GM12878 (cell line): ENCODE measurements around the gene LIPT1. TPM values are rescaled to one million over a fixed set of nuclear protein-coding genes. Genes with fewer than 3 reads are reported as not detected.

Experiments used
- ATAC-seq: fragments of 200-7000 bp; cut with Tn5 transposase; 3 replicates; pipeline ENCODE4 v1.9.1; 2020; ENCODE audit warnings: mild to moderate bottlenecking, moderate library complexity
- BruUV-seq: library from RNA; stranded (reverse); fragments of 400-500 nt; replicated peaks from 2 replicates; lab custom pipeline; 2021; lab: Mats Ljungman, UMichigan
- CTCF ChIA-PET: fragments of 300-600 bp; sonication (Branson Sonifier 250); formaldehyde crosslinking; extraction: SDS; loops from one replicate; lab custom pipeline; 2021; ENCODE audit warnings: inconsistent platforms; lab: Yijun Ruan, JAX
- POLR2A ChIA-PET: fragments of 350-600 bp; formaldehyde crosslinking; extraction: SDS; loops from one replicate; lab custom pipeline; 2021; ENCODE audit warnings: inconsistent platforms; lab: Charles Lee
- RAD21 ChIA-PET: fragments of 300-600 bp; sonication (Branson Sonifier 250); formaldehyde crosslinking; loops from one replicate; lab custom pipeline; 2023; ENCODE audit warnings: antibody characterized with exemption; ENCODE audit not compliant: unreplicated experiment; lab: Charles Lee
- SMC1A ChIA-PET: fragments of 300-600 bp; sonication (Branson Sonifier 250); formaldehyde crosslinking; loops from one replicate; lab custom pipeline; 2023; ENCODE audit not compliant: unreplicated experiment, uncharacterized antibody; lab: Charles Lee
- DNase-seq: peaks from one replicate; pipeline ENCODE4 v3.0.0-alpha.2; 2011; ENCODE audit warnings: low read depth, low spot score
- FAIRE-seq: peaks from 3 replicates; lab custom pipeline; 2011; peaks lifted over from hg19 to GRCh38; lab: Jason Lieb, UNC
- H2AFZ ChIP-seq: 2 replicates; pipeline ENCODE4 v1.6.0; 2011; ENCODE audit warnings: low read depth, low read length, control low read depth; ENCODE audit not compliant: control insufficient read depth
- H3K27ac ChIP-seq: 2 replicates; pipeline ENCODE4 v1.5.1; 2011; ENCODE audit warnings: control low read depth; ENCODE audit not compliant: control insufficient read depth, insufficient read depth
- H3K27me3 ChIP-seq, 2 experiments: replicated peaks in 1 of 2; 2 replicates each; pipeline versions ENCODE4 v1.6.0 to v1.6.1; 2011; ENCODE audit warnings: low read length in 1 of 2; ENCODE audit not compliant: control insufficient read depth in 2 of 2, insufficient read depth in 2 of 2
- H3K36me3 ChIP-seq, 2 experiments: 2 replicates each; pipeline ENCODE4 v1.5.1; 2011; ENCODE audit warnings: low read length in 1 of 2; ENCODE audit not compliant: control insufficient read depth in 2 of 2, insufficient read depth in 2 of 2
- H3K4me1 ChIP-seq: 2 replicates; pipeline ENCODE4 v1.6.1; 2011; ENCODE audit warnings: mild to moderate bottlenecking, low read length, moderate library complexity, mixed read lengths; ENCODE audit not compliant: control insufficient read depth, insufficient read depth
- H3K4me2 ChIP-seq: 2 replicates; pipeline ENCODE4 v1.6.0; 2011; ENCODE audit warnings: control low read depth; ENCODE audit not compliant: control insufficient read depth, insufficient read depth
- H3K4me3 ChIP-seq: fragments of 200-600 bp; sonication (generic); 2 replicates; pipeline ENCODE4 v1.5.1; 2016
- H3K79me2 ChIP-seq: 2 replicates; pipeline ENCODE4 v1.6.0; 2011; ENCODE audit warnings: low read length; ENCODE audit not compliant: control insufficient read depth, insufficient read depth
- H3K9ac ChIP-seq: 2 replicates; pipeline ENCODE4 v1.8.0; 2011; ENCODE audit warnings: low read length, control low read depth, mixed read lengths; ENCODE audit not compliant: control insufficient read depth, insufficient read depth
- H3K9me3 ChIP-seq: replicated peaks from 3 replicates; pipeline ENCODE4 v1.5.1; 2011; ENCODE audit warnings: mild to moderate bottlenecking, low read length; ENCODE audit not compliant: control insufficient read depth, insufficient read depth
- H4K20me1 ChIP-seq: 2 replicates; pipeline ENCODE4 v1.6.0; 2011; ENCODE audit not compliant: control insufficient read depth, insufficient read depth
- BHLHE40 ChIP-seq, 2 experiments: fragments of 450-650 bp in 1 of 2; IDR thresholded peaks; 2 replicates each; pipeline ENCODE4 v1.6.1; 2011 to 2017; ENCODE audit warnings: low read depth in 2 of 2, borderline replicate concordance in 1 of 2, improper control_type of control experiment in 1 of 2, low read length in 1 of 2, mild to moderate bottlenecking in 1 of 2
- FOXM1 ChIP-seq: IDR thresholded peaks from 2 replicates; pipeline ENCODE4 v1.6.1; 2012; ENCODE audit warnings: low read depth, mild to moderate bottlenecking, inconsistent platforms, low read length, moderate library complexity
- GATAD2B ChIP-seq: fragments of 450-650 bp; conservative IDR thresholded peaks from 2 replicates; pipeline ENCODE4 v1.6.1; 2017; ENCODE audit warnings: low read depth, mild to moderate bottlenecking, moderate library complexity
- IKZF1 ChIP-seq: fragments of 450-650 bp; conservative IDR thresholded peaks from 2 replicates; pipeline ENCODE4 v1.6.1; 2017; ENCODE audit warnings: antibody characterized with exemption, mild to moderate bottlenecking
- IKZF2 ChIP-seq, 2 experiments: fragments of 450-650 bp; IDR thresholded peaks; 2 replicates each; pipeline ENCODE4 v1.6.1; 2017; ENCODE audit warnings: mild to moderate bottlenecking in 2 of 2, moderate library complexity in 2 of 2
- MAX ChIP-seq: IDR thresholded peaks from 2 replicates; pipeline ENCODE4 v1.6.1; 2012; ENCODE audit warnings: low read depth, low read length, improper control_type of control experiment
- MEF2A ChIP-seq: IDR thresholded peaks from 2 replicates; pipeline ENCODE4 v1.6.1; 2011; ENCODE audit warnings: low read depth, mild to moderate bottlenecking, low read length, moderate library complexity; ENCODE audit not compliant: insufficient read depth
- MYB ChIP-seq: fragments of 150-350 bp; IDR thresholded peaks from 2 replicates; pipeline ENCODE4 v1.6.1; 2014; ENCODE audit warnings: mild to moderate bottlenecking, low read depth, low read length, borderline replicate concordance
- NFYA ChIP-seq: IDR thresholded peaks from 2 replicates; pipeline ENCODE4 v1.6.1; 2011; ENCODE audit warnings: low read depth, mild to moderate bottlenecking, low read length, improper control_type of control experiment, borderline replicate concordance
- NR2F1 ChIP-seq: fragments of 450-650 bp; conservative IDR thresholded peaks from 2 replicates; pipeline ENCODE4 v1.6.1; 2017; ENCODE audit warnings: mild to moderate bottlenecking
- POLR2A ChIP-seq: IDR thresholded peaks from 2 replicates; pipeline ENCODE4 v1.6.1; 2011; ENCODE audit warnings: low read depth, mild to moderate bottlenecking, low read length
- POLR2AphosphoS5 ChIP-seq: IDR thresholded peaks from 2 replicates; pipeline ENCODE4 v1.6.1; 2011; ENCODE audit warnings: mild to moderate bottlenecking, low read length, inconsistent platforms
- SMAD5 ChIP-seq: IDR thresholded peaks from 2 replicates; pipeline ENCODE4 v1.6.1; 2016; ENCODE audit warnings: antibody characterized with exemption, low read depth
- YY1 ChIP-seq: IDR thresholded peaks from 2 replicates; pipeline ENCODE4 v1.6.1; 2011; ENCODE audit warnings: low read depth, mild to moderate bottlenecking, low read length
- WGBS: methylation state at CpG from one replicate; pipeline ENCODE4 v1.1.6; 2016; ENCODE audit warnings: low lambda C conversion rate; ENCODE audit not compliant: insufficient replicate concordance, insufficient coverage; ENCODE audit errors: missing lambda C conversion rate; 5-methylcytosine and 5-hydroxymethylcytosine counted together
- in situ Hi-C: fragments of 300-500 bp; cut with MboI; formaldehyde crosslinking; loops from 9 replicates; pipeline ENCODE4 v1.14.3; 2018; ENCODE audit warnings: mixed read lengths
- intact Hi-C: fragments of 100-400 bp; cut with micrococcal nuclease; formaldehyde crosslinking; loops from one replicate; pipeline ENCODE4 v1.14.2; 2022; ENCODE audit not compliant: unreplicated experiment
- polyA plus RNA-seq, 11 experiments: library from polyadenylated mRNA; depleted of rRNA in 4 of 11; unstranded in 6 of 11; stranded (reverse) in 5 of 11; fragments of >200 nt; fragmentation: Nextera tagmentation in 4 of 11; fragmentation: Illumina TruSeq in 1 of 11; extraction: Ambion mirVana in 4 of 11; extraction: Trizol in 1 of 11; gene quantifications; 1 replicate in 1 of 11; 2 replicates in 10 of 11; pipeline versions ENCODE4 v1.2.1 to v1.2.3, GENCODE V29; 2011 to 2016; ENCODE audit warnings: inconsistent platforms in 2 of 11, missing spikeins in 2 of 11, low read depth in 1 of 11
- total RNA-seq, 4 experiments: library from RNA; depleted of rRNA in 3 of 4; stranded (reverse); fragments of >200 nt in 3 of 4; fragmentation: Illumina TruSeq in 1 of 4; extraction: Trizol in 1 of 4; gene quantifications; 2 replicates each; pipeline versions ENCODE4 v1.2.1 to v1.2.3, GENCODE V29; 2013 to 2021
- TF ChIP-seq, protein P1 (sequence below): fragments of 450-650 bp; IDR thresholded peaks from 2 replicates; pipeline ENCODE4 v1.6.1; 2016; ENCODE audit warnings: mild to moderate bottlenecking

LIPT1 gene
- total and polyA plus RNA-seq, 10 of the 15 experiments (the other 5 are each of a cell fraction or from before 2014, with no cell fraction given): 8.0 to 15.5 (median 10.9) TPM

DNA sequence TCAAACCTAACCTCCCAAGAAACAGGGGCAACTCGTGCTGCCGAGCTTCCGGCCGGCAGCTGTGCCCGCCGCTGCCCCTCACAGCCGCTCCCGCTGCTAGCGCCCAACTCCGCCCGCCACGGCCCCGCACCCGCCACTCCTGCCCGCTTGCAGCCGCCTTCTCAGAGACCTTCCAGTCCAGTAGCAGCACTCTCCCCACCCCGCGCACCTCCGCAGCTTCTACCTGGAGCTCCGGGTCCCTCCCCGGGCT, 14.0 kb upstream of the LIPT1 start (continued):
- peak; percentile 77; the same call in 1 of the 2 replicates for TF ChIP-seq POLR2AphosphoS5
- peak; percentile 30; the same call in 1 of the 2 replicates for TF ChIP-seq IKZF1
- peak in 1 of 2 experiments; percentile 35; a peak in 1 of 4 replicates for TF ChIP-seq IKZF2 (IDR thresholded peaks at IDR 0.05)
- peak; percentile 65; the same call in 1 of the 2 replicates for TF ChIP-seq SMAD5

GRCh38 chr2:99141110-99142108, 13.4 kb upstream of the LIPT1 start, which contains the start of gene C2orf15:
Gene C2orf15 (plus strand): TSS chr2:99141707. CDS start chr2:99150559, 8,852 bp downstream.
- intact Hi-C loops: loop anchor here (5.0 kb wide), 1 partner anchor 41 kb away; the partner anchor contains the start of genes MITD1 and MRPL30
- ChIA-PET RAD21 (interaction anchor here (0.6 to 2.4 kb wide), 7 partner anchors 12 to 349 kb away, joined by 3 to 13 read pairs (median 6); partner anchors contain the start of genes EIF5B, LIPT1, MITD1 and MRPL30), POLR2A (interaction anchor here (0.5 to 3.2 kb wide), 8 partner anchors 11 to 196 kb away, joined by 3 to 26 read pairs (median 6); partner anchors contain the start of genes EIF5B, LIPT1, TSGA10 and TXNDC9), SMC1A (interaction anchor here (0.6 to 2.5 kb wide), 10 partner anchors 12 to 206 kb away, joined by 3 to 11 read pairs (median 4); partner anchors contain the start of genes LIPT1, MITD1 and TSGA10), CTCF (interaction anchor here (0.7 to 2.5 kb wide), 9 partner anchors 9 to 195 kb away, joined by 3 to 11 read pairs (median 4); partner anchors contain the start of genes EIF5B, LIPT1, TSGA10 and TXNDC9)
- Histone ChIP-seq H3K9ac (peak within 1 kb of the TSS; percentile 74), H3K4me3 (peak within 1 kb of the TSS; percentile 77), H3K27ac (peak within 1 kb of the TSS; percentile 55), H4K20me1 (no peaks in the 10 kb centered on the region), H3K9me3 (no peaks in the 10 kb centered on the region), H3K36me3 (no peaks in the 10 kb centered on the region), H3K4me2 (peak within 1 kb of the TSS; percentile 97), H3K4me1 (peaks cover 10% of the 10 kb centered on the region), H2AFZ (peak within 1 kb of the TSS; percentile 94), H3K79me2 (no peaks in the 10 kb centered on the region), H3K27me3 (no peaks in the 10 kb centered on the region)
- in situ Hi-C loops: no loop called here
- WGBS: under 1% methylated on average over 77 of the region's 84 CpGs
- peak; percentile 94 for ATAC-seq
- no TSS peak for BruUV-seq
- DNase-seq: peak; percentile 80
- FAIRE-seq: peak; percentile 96
- no peak; the same call in 1 of the 2 replicates for TF ChIP-seq MAX
- TF ChIP-seq POLR2A: peak; percentile 89
- peak; percentile 53; the same call in 1 of the 2 replicates for TF ChIP-seq GATAD2B
- no peak for TF ChIP-seq MYB
- no peak for TF ChIP-seq FOXM1
- TF ChIP-seq MEF2A: no peak
- no peak for TF ChIP-seq NFYA
- TF ChIP-seq BHLHE40 (IDR thresholded peaks at IDR 0.05; ENCODE audit: borderline replicate concordance in 1 of 2, low read depth in 2 of 2, low read length in 1 of 2): peak in 1 of 2 experiments; percentile 62; a peak in 2 of 4 replicates
- TF ChIP-seq NR2F1: no peak
- TF ChIP-seq, protein P1, sequence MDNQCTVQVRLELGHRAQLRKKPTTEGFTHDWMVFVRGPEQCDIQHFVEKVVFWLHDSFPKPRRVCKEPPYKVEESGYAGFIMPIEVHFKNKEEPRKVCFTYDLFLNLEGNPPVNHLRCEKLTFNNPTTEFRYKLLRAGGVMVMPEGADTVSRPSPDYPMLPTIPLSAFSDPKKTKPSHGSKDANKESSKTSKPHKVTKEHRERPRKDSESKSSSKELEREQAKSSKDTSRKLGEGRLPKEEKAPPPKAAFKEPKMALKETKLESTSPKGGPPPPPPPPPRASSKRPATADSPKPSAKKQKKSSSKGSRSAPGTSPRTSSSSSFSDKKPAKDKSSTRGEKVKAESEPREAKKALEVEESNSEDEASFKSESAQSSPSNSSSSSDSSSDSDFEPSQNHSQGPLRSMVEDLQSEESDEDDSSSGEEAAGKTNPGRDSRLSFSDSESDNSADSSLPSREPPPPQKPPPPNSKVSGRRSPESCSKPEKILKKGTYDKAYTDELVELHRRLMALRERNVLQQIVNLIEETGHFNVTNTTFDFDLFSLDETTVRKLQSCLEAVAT: peak; percentile 15; the same call in 1 of the 2 replicates
- TF ChIP-seq YY1: no peak
